ENCODE measurements around the gene ASIC4.

ASIC4 gene

GRCh38 chr2:219498280-219499057, 15.8 kb upstream of the ASIC4 start, which contains the start of gene GMPPA:
Gene GMPPA (plus strand): TSS chr2:219498891. CDS start chr2:219499976, 1,085 bp downstream.
- DNase-seq: peak; percentile 93

- DNase-seq: no peak
Measured at GRCh38 chr2:219499058-219499307, 15.3 kb upstream of the ASIC4 start.

- no peak for DNase-seq
Measured at GRCh38 chr2:219499555-219499954, 14.7 kb upstream of the ASIC4 start.

GRCh38 chr2:219500135-219500534, 14.1 kb upstream of the ASIC4 start:
- DNase-seq: no peak

GRCh38 chr2:219501849-219502248, 12.4 kb upstream of the ASIC4 start:
- no peak for DNase-seq

GRCh38 chr2:219502618-219503017, 11.7 kb upstream of the ASIC4 start:
- DNase-seq: no peak

- no peak for DNase-seq
Measured at GRCh38 chr2:219505585-219505984, 8.7 kb upstream of the ASIC4 start.

GRCh38 chr2:219506153-219506801, 8.0 kb upstream of the ASIC4 start:
- DNase-seq: no peak

GRCh38 chr2:219506802-219507526, 7.3 kb upstream of the ASIC4 start:
- no peak for DNase-seq

- DNase-seq: no peak
Measured at GRCh38 chr2:219507581-219508443, 6.5 kb upstream of the ASIC4 start.

- DNase-seq: no peak
Measured at GRCh38 chr2:219508444-219508734, 5.9 kb upstream of the ASIC4 start.

- no peak for DNase-seq
Measured at GRCh38 chr2:219508971-219509779, 5.1 kb upstream of the ASIC4 start.

GRCh38 chr2:219509780-219510511, 4.3 kb upstream of the ASIC4 start:
- no peak for DNase-seq

- DNase-seq: no peak
Measured at GRCh38 chr2:219510512-219511135, 3.7 kb upstream of the ASIC4 start.

- no peak for DNase-seq
Measured at GRCh38 chr2:219511547-219512325, 2.5 kb upstream of the ASIC4 start.

- no peak for DNase-seq
Measured at GRCh38 chr2:219512524-219513216, 1.6 kb upstream of the ASIC4 start.

- DNase-seq: no peak
Measured at GRCh38 chr2:219513787-219514186, 495 bp upstream of the ASIC4 start.

- DNase-seq: no peak
Measured at GRCh38 chr2:219514836-219515235, 554 bp downstream of the ASIC4 start.

- no peak for DNase-seq
Measured at GRCh38 chr2:219515874-219516629, 1.8 kb downstream of the ASIC4 start.
